Measurements from ENCODE around the gene CACNA1G. TPM values are rescaled to one million over a fixed set of nuclear protein-coding genes. Genes with fewer than 3 reads are reported as not detected.

Gene CACNA1G
- total and polyA plus RNA-seq, 9 of the 15 experiments (the other 6 are each of a cell fraction or from before 2014, with no cell fraction given): 0.01 TPM; not detected in 8

- TF ChIP-seq TBL1XR1 (IDR thresholded peaks at IDR 0.05; ENCODE audit: low read length in 2 of 2) (peak in 1 of 2 experiments; percentile 66; a peak in 2 of 4 replicates), COPS2 (conservative IDR thresholded peaks at IDR 0.05) (no peak), HOXB6 (CRISPR knock-in tag; IDR thresholded peaks at IDR 0.05; ENCODE audit: borderline replicate concordance) (no peak), GATAD2A (IDR thresholded peaks at IDR 0.05) (no peak), FOXM1 (IDR thresholded peaks at IDR 0.05; ENCODE audit: low read depth) (no peak), FOXM1 (CRISPR knock-in tag; IDR thresholded peaks at IDR 0.05; ENCODE audit: low read depth) (no peak), CBX3 (IDR thresholded peaks at IDR 0.05; ENCODE audit: borderline replicate concordance in 1 of 2, low read length in 2 of 2) (no peak), CTBP1 (IDR thresholded peaks at IDR 0.05; ENCODE audit: borderline replicate concordance) (peak; percentile 38; the same call in 1 of the 2 replicates), TCF3 (CRISPR knock-in tag; IDR thresholded peaks at IDR 0.05) (peak; percentile 88), MAFK (IDR thresholded peaks at IDR 0.05; ENCODE audit: low read length) (no peak), ZKSCAN3 (CRISPR knock-in tag; IDR thresholded peaks at IDR 0.05) (no peak), SFPQ (IDR thresholded peaks at IDR 0.05; ENCODE audit: low read depth, low read length) (no peak), KLF1 (tag; IDR thresholded peaks at IDR 0.05) (no peak), POLR2AphosphoS5 (IDR thresholded peaks at IDR 0.05; ENCODE audit: control insufficient read depth, insufficient read depth, low read depth, low read length) (0 out of 2 replicates have a peak, but pooled peaks have one; percentile 28), MEIS2 (IDR thresholded peaks at IDR 0.05; ENCODE audit: partially characterized antibody) (peak; percentile 57), ZNF12 (CRISPR knock-in tag; IDR thresholded peaks at IDR 0.05) (no peak), ATF1 (CRISPR knock-in tag; IDR thresholded peaks at IDR 0.05) (no peak), ATF1 (tag; IDR thresholded peaks at IDR 0.05) (0 out of 2 replicates have a peak, but pooled peaks have one; percentile 16), ZNF75A (CRISPR knock-in tag; IDR thresholded peaks at IDR 0.05) (no peak), PKNOX1 (IDR thresholded peaks at IDR 0.05) (peak; percentile 50), ZBTB9 (CRISPR knock-in tag; IDR thresholded peaks at IDR 0.05) (0 out of 2 replicates have a peak, but pooled peaks have one; percentile 34), SPI1 (IDR thresholded peaks at IDR 0.05; ENCODE audit: borderline replicate concordance, low read depth, low read length) (no peak), SIN3B (IDR thresholded peaks at IDR 0.05; ENCODE audit: low read depth) (no peak), ESRRA (IDR thresholded peaks at IDR 0.05; ENCODE audit: borderline replicate concordance, low read depth) (no peak), GTF2F1 (IDR thresholded peaks at IDR 0.05; ENCODE audit: low read depth, low read length) (no peak), MTA1 (IDR thresholded peaks at IDR 0.05; ENCODE audit: borderline replicate concordance) (no peak), ZNF507 (tag; conservative IDR thresholded peaks at IDR 0.05) (no peak), ESRRB (CRISPR knock-in tag; IDR thresholded peaks at IDR 0.05; ENCODE audit: borderline replicate concordance) (no peak), DPF2 (IDR thresholded peaks at IDR 0.05) (peak; percentile 78)
Measured at GRCh38 chr17:50664788-50665458, 104.4 kb downstream of the CACNA1G start (continued).
